Measurements from ENCODE around the gene ZNF544. TPM values are rescaled to one million over a fixed set of nuclear protein-coding genes. Genes with fewer than 3 reads are reported as not detected.
"Not testable (repeated sequence)": the region's sequence is repeated elsewhere in the genome, so short reads cannot be mapped to it uniquely, and the experiment has no call there.

ZNF544 gene
- total and polyA plus RNA-seq, 12 donors: 10.8 to 170 (median 30.4) TPM

DNA sequence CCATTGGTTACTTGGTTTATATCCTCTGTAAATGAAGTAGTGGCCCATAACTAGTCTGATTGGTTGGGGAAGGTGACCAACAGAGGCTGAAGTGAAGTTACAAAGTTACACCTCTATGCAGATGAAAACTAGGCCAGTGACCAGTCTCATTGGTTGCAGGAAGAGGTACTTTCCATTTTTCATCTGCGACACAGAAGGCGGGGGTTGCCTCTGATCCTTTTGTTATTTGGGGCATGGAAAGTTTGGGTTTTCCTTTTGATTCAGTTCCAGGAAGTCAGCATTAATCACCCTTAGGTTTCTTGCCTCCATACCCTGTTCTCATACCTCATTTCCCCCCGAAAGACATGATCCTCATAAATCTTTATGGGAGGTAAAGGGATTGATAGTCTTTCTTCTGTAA is 20.2 kb downstream of the ZNF544 start:
- TF ChIP-seq POLR2A (IDR thresholded peaks at IDR 0.05): no peak
- no peak for TF ChIP-seq CTCF (IDR thresholded peaks at IDR 0.05)
- Histone ChIP-seq H3K9me3 (replicated peaks in 1 of 3) (peaks cover 0 to 84% (median 15%) of the 10 kb centered on the region in 3 donors), H3K36me3 (replicated peaks in 1 of 2) (peaks cover 0 to 62% of the 10 kb centered on the region in 2 donors), H3K4me3 (no peak overlapping the region), H3K27ac (no peak overlapping the region), H3K27me3 (no peaks in the 10 kb centered on the region), H3K4me1 (replicated peaks in 1 of 2) (no peaks in the 10 kb centered on the region)
- DNase-seq: no peak
- intact Hi-C loops (cut with DNase I): no loop called here
- 96 to 99% (median 98%) methylated on average over 3 of the region's 3 CpGs for WGBS, 4 donors

DNA sequence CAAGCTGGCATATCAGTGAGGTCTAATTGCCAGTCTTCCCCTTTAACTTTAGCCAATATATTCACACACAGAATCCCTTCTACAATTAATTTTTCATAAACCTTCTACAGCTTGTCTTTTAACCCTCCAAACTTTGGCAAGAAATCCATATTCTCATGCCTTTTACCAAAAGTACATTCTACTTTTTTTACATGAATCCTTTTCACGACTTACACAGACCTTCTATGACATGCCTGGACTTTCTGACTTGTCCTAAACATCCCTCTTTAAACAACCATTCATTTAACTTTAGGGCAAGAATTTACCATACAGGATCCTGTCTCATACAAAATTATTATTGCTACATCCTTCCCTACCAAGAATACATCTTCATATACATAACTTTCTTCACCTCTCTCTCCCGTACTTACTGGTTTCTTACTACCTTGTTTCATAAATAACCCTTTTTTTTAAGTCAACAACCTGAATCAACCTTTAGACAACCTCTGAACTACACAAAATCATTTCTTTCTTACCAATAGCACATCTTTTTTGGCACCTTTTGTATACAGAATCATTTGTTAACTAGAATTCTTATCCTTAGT is 23.5 kb downstream of the ZNF544 start:
- H3K27me3 ChIP-seq: no peaks in the 10 kb centered on the region
- no peaks in the 10 kb centered on the region for H3K4me1 ChIP-seq (replicated peaks in 1 of 2)
- 96 to 97% (median 96%) methylated on average over 2 of the region's 2 CpGs for WGBS, 4 donors
- no peak overlapping the region for H3K27ac ChIP-seq
- peaks cover 0 to 35% of the 10 kb centered on the region in 2 donors for H3K36me3 ChIP-seq (replicated peaks in 1 of 2)
- no peak for DNase-seq
- TF ChIP-seq CTCF (IDR thresholded peaks at IDR 0.05): no peak
- TF ChIP-seq POLR2A (IDR thresholded peaks at IDR 0.05): no peak
- H3K9me3 ChIP-seq (replicated peaks in 1 of 3): peaks cover 5 to 98% (median 15%) of the 10 kb centered on the region in 3 donors
- H3K4me3 ChIP-seq: no peak overlapping the region
- intact Hi-C loops (cut with DNase I): loop anchor here in 1 of 2 donors (10.0 kb wide), 1 partner anchor 277 kb away; the partner anchor contains the start of gene C19orf18

- intact Hi-C loops (cut with DNase I): loop anchor here in 1 of 2 donors (10.0 kb wide), 1 partner anchor 283 kb away; the partner anchor contains the start of gene C19orf18
- not testable (repeated sequence) for H3K36me3 ChIP-seq (replicated peaks in 1 of 2); H3K4me1 ChIP-seq (replicated peaks in 1 of 2); H3K4me3 ChIP-seq; DNase-seq; H3K27me3 ChIP-seq; H3K27ac ChIP-seq
- peaks cover 23 to 97% (median 34%) of the 10 kb centered on the region in 3 donors for H3K9me3 ChIP-seq (replicated peaks in 1 of 3)
- 54 to 100% (median 88%) methylated on average over 2 to 3 of the region's 4 CpGs for WGBS, 4 donors
Observed at GRCh38 chr19:58258259-58258658, 29.5 kb downstream of the ZNF544 start.

DNA sequence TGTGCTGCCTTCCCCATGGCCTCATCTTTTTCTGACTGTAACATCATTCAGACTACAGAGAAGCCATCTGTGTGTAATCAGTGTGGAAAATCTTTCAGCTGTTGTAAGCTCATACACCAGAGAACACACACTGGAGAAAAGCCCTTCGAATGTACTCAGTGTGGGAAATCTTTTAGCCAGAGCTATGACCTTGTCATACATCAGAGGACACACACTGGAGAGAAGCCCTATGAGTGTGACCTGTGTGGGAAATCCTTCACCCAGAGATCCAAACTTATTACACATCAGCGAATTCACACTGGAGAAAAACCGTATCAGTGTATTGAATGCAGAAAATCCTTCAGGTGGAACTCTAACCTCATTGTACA is 32.9 kb downstream of the ZNF544 start:
- no peaks in the 10 kb centered on the region for H3K36me3 ChIP-seq (replicated peaks in 1 of 2)
- TF ChIP-seq POLR2A (IDR thresholded peaks at IDR 0.05) (no peak), CTCF (IDR thresholded peaks at IDR 0.05) (no peak)
- WGBS, 4 donors: 85 to 97% (median 93%) methylated on average over 3 of the region's 3 CpGs

More for the DNA sequence above, 32.9 kb downstream of the ZNF544 start:
- peak overlapping the region in 1 of 4 donors; percentile 21 for H3K4me3 ChIP-seq
- H3K27ac ChIP-seq: no peak overlapping the region
- no peak for DNase-seq
- intact Hi-C loops (cut with DNase I): loop anchor here in 1 of 2 donors (10.0 kb wide), 1 partner anchor 57 kb away; no protein-coding TSS in a partner anchor
- H3K4me1 ChIP-seq (replicated peaks in 1 of 2): no peaks in the 10 kb centered on the region
- H3K27me3 ChIP-seq: no peaks in the 10 kb centered on the region
- peaks cover 23 to 99% (median 29%) of the 10 kb centered on the region in 3 donors for H3K9me3 ChIP-seq (replicated peaks in 1 of 3)
